Retinal pigment epithelial cell (primary cell): ENCODE measurements around the gene C4BPB.

ENCODE experiments used
- DNase-seq: peaks from one replicate; pipeline ENCODE4 v3.0.0-alpha.2; 2010; ENCODE audit warnings: low read depth
- H3K4me3 ChIP-seq: 2 replicates; pipeline ENCODE4 v1.5.1; 2011; ENCODE audit warnings: mild to moderate bottlenecking, low read length, control low read depth, moderate library complexity
- CTCF ChIP-seq: conservative IDR thresholded peaks from 2 replicates; pipeline ENCODE4 v1.5.1; 2011; ENCODE audit warnings: low read depth, low read length, control low read depth, inconsistent platforms

The C4BPB gene

GRCh38 chr1:207049054-207049453 lies 39.6 kb upstream of the C4BPB start:
- TF ChIP-seq CTCF = no peak
- H3K4me3 ChIP-seq = peak overlapping the region; percentile 98
- DNase-seq = no peak

- TF ChIP-seq CTCF = no peak
- peak overlapping the region; percentile 98 for H3K4me3 ChIP-seq
- no peak for DNase-seq
Observed at GRCh38 chr1:207049514-207049913, 39.1 kb upstream of the C4BPB start.

GRCh38 chr1:207049974-207050391 lies 38.7 kb upstream of the C4BPB start:
- DNase-seq = no peak
- TF ChIP-seq CTCF = peak; percentile 86
- H3K4me3 ChIP-seq = peak overlapping the region; percentile 98

GRCh38 chr1:207050480-207051190 lies 38.0 kb upstream of the C4BPB start:
- H3K4me3 ChIP-seq = peak overlapping the region; percentile 98
- TF ChIP-seq CTCF = no peak
- peak; percentile 71 for DNase-seq

- DNase-seq = peak; percentile 95
- peak within 1 kb of the TSS; percentile 98 for H3K4me3 ChIP-seq
Observed at GRCh38 chr1:207051191-207051943, 37.3 kb upstream of the C4BPB start, which contains the start of gene YOD1. TSS of gene YOD1 (minus strand) at chr1:207051208. CDS start at chr1:207051030, 178 bp downstream.

GRCh38 chr1:207052911-207053769 lies 35.5 kb upstream of the C4BPB start, which contains the start of gene PFKFB2:
TSS of gene PFKFB2 (plus strand) at chr1:207053275. CDS start at chr1:207054718, 1,443 bp downstream.
- H3K4me3 ChIP-seq = peak within 1 kb of the TSS; percentile 84
- peak; percentile 99 for DNase-seq
- peak; percentile 1 for TF ChIP-seq CTCF

More at GRCh38 chr1:207051191-207051943, 37.3 kb upstream of the C4BPB start, which contains the start of gene YOD1:
- TF ChIP-seq CTCF = no peak
